Neural progenitor cell (in vitro differentiated cells): Measurements from ENCODE around the gene CFL1.

ENCODE experiments used
- CTCF ChIP-seq: fragments of 200-600 bp; sonication (generic); IDR thresholded peaks from 2 replicates; pipeline ENCODE4 v1.5.1; 2017; ENCODE audit warnings: antibody characterized with exemption, mild to moderate bottlenecking
- EZH2 ChIP-seq: fragments of 200-600 bp; sonication (generic); IDR thresholded peaks from 2 replicates; pipeline ENCODE4 v1.6.1; 2017; ENCODE audit warnings: antibody characterized with exemption, mild to moderate bottlenecking, moderate library complexity
- EZH2phosphoT487 ChIP-seq: fragments of 200-600 bp; sonication (generic); IDR thresholded peaks from 2 replicates; pipeline ENCODE4 v1.6.1; 2017; ENCODE audit warnings: antibody characterized with exemption

- no peak for TF ChIP-seq CTCF
- no peak for TF ChIP-seq EZH2
- TF ChIP-seq EZH2phosphoT487 = no peak
Measured at GRCh38 chr11:65897020-65897471, 39.1 kb upstream of the CFL1 start.
